GM18861 (cell line): ENCODE results near the gene GYS2.

ENCODE experiments used
- ATAC-seq: cut with Tn5 transposase; IDR thresholded peaks from one replicate; pipeline ENCODE4 v1.9.1; 2021; ENCODE audit not compliant: unreplicated experiment

Gene GYS2

GRCh38 chr12:21509768-21510167, 94.9 kb downstream of the GYS2 start:
- ATAC-seq = peak; percentile 92

- ATAC-seq = no peak
Observed at GRCh38 chr12:21507849-21508248, 96.8 kb downstream of the GYS2 start.

- no peak for ATAC-seq
Observed at GRCh38 chr12:21505888-21506287, 98.8 kb downstream of the GYS2 start.

- ATAC-seq = no peak
Observed at GRCh38 chr12:21502872-21503271, 101.8 kb downstream of the GYS2 start.

- ATAC-seq = no peak
Observed at GRCh38 chr12:21502164-21502496, 102.5 kb downstream of the GYS2 start.

- peak; percentile 99 for ATAC-seq
Observed at GRCh38 chr12:21501258-21502163, 103.1 kb downstream of the GYS2 start, which contains the start of the genes GOLT1B and RECQL. Gene GOLT1B, plus strand, starts transcription at chr12:21501789. Its CDS starts 135 bp downstream, at chr12:21501924. Gene RECQL, minus strand, starts transcription at chr12:21501635. Its CDS starts 2,065 bp downstream, at chr12:21499570.

GRCh38 chr12:21500786-21501257, 103.8 kb downstream of the GYS2 start:
- ATAC-seq = no peak

- ATAC-seq = no peak
Observed at GRCh38 chr12:21499765-21500164, 104.9 kb downstream of the GYS2 start.
